H9 (cell line): Measurements from ENCODE around the gene CTPS2. TPM values are rescaled to one million over a fixed set of nuclear protein-coding genes. Genes with fewer than 3 reads are reported as not detected.
A peak's percentile ranks its signal among the peaks of the same experiment; 100 is the strongest.
"Not testable (repeated sequence)": the region's sequence is repeated elsewhere in the genome, so short reads cannot be mapped to it uniquely, and the experiment has no call there.

Experiments used
- DNase-seq: peaks from one replicate; pipeline ENCODE4 v3.0.0-alpha.2; 2017
- H2AFZ ChIP-seq: one replicate; pipeline ENCODE4 v1.6.1; 2013; ENCODE audit warnings: mild to moderate bottlenecking, low read length, control low read depth, moderate library complexity
- H2AK5ac ChIP-seq: 2 replicates; pipeline ENCODE4 v1.6.1; 2013; ENCODE audit warnings: low read length, control low read depth, mixed read lengths; ENCODE audit not compliant: insufficient read length
- H2BK120ac ChIP-seq: one replicate; pipeline ENCODE4 v1.6.1; 2013; ENCODE audit warnings: low read depth, mild to moderate bottlenecking, low read length, control low read depth, inconsistent platforms; ENCODE audit not compliant: poor library complexity, severe bottlenecking
- H2BK12ac ChIP-seq: 2 replicates; pipeline ENCODE4 v1.6.1; 2013; ENCODE audit warnings: low read length, control low read depth, mixed read lengths, low read depth; ENCODE audit not compliant: insufficient read length
- H2BK15ac ChIP-seq: 2 replicates; pipeline ENCODE4 v1.6.1; 2013; ENCODE audit warnings: low read depth, low read length, control low read depth
- H2BK20ac ChIP-seq: one replicate; pipeline ENCODE4 v1.6.1; 2013; ENCODE audit warnings: low read depth, mild to moderate bottlenecking, low read length, control low read depth, inconsistent platforms; ENCODE audit not compliant: poor library complexity, severe bottlenecking
- H2BK5ac ChIP-seq: 2 replicates; pipeline ENCODE4 v1.6.1; 2013; ENCODE audit warnings: low read length, control low read depth, mixed read lengths; ENCODE audit not compliant: insufficient read length
- H3K14ac ChIP-seq: 2 replicates; pipeline ENCODE4 v1.6.1; 2013; ENCODE audit warnings: low read length, control low read depth; ENCODE audit not compliant: insufficient read depth
- H3K18ac ChIP-seq: 2 replicates; pipeline ENCODE4 v1.6.1; 2013; ENCODE audit warnings: low read depth, mild to moderate bottlenecking, mixed read lengths, low read length, control low read depth; ENCODE audit not compliant: insufficient read length
- H3K23ac ChIP-seq: 2 replicates; pipeline ENCODE4 v1.6.1; 2013; ENCODE audit warnings: low read length, control low read depth, mixed read lengths, low read depth; ENCODE audit not compliant: insufficient read length
- H3K23me2 ChIP-seq: 2 replicates; pipeline ENCODE4 v1.6.1; 2013; ENCODE audit warnings: low read depth, mild to moderate bottlenecking, mixed read lengths, low read length, control low read depth; ENCODE audit not compliant: insufficient read length, poor library complexity, severe bottlenecking
- H3K27ac ChIP-seq: 2 replicates; pipeline ENCODE4 v1.5.1; 2013; ENCODE audit warnings: low read length, control low read depth, mixed read lengths, low read depth; ENCODE audit not compliant: insufficient read length
- H3K27me3 ChIP-seq: 2 replicates; pipeline ENCODE4 v1.6.1; 2013; ENCODE audit warnings: low read length, control low read depth, inconsistent platforms; ENCODE audit not compliant: insufficient read depth
- H3K4ac ChIP-seq: 2 replicates; pipeline ENCODE4 v1.6.1; 2013; ENCODE audit warnings: low read depth, mild to moderate bottlenecking, control low read depth, inconsistent platforms, low read length, moderate library complexity
- H3K4me1 ChIP-seq: 2 replicates; pipeline ENCODE4 v1.6.1; 2013; ENCODE audit warnings: low read length, control low read depth, inconsistent platforms; ENCODE audit not compliant: insufficient read depth
- H3K4me2 ChIP-seq: 2 replicates; pipeline ENCODE4 v1.6.1; 2013; ENCODE audit warnings: low read length, control low read depth, mixed read lengths; ENCODE audit not compliant: insufficient read length, insufficient read depth
- H3K56ac ChIP-seq: 2 replicates; pipeline ENCODE4 v1.6.1; 2013; ENCODE audit warnings: low read depth, mild to moderate bottlenecking, mixed read lengths, low read length, control low read depth; ENCODE audit not compliant: insufficient read length
- H3K79me1 ChIP-seq: 2 replicates; pipeline ENCODE4 v1.6.1; 2013; ENCODE audit warnings: low read depth, mild to moderate bottlenecking, moderate library complexity, low read length, control low read depth, inconsistent platforms; ENCODE audit not compliant: insufficient read depth, poor library complexity, severe bottlenecking
- H3K79me2 ChIP-seq: 2 replicates; pipeline ENCODE4 v1.6.1; 2013; ENCODE audit warnings: low read length, control low read depth, inconsistent platforms; ENCODE audit not compliant: insufficient read depth
- H3K9ac ChIP-seq: 2 replicates; pipeline ENCODE4 v1.6.1; 2013; ENCODE audit warnings: low read length, control low read depth, mixed read lengths; ENCODE audit not compliant: insufficient read length; ENCODE audit errors: extremely low read depth
- H3K9me3 ChIP-seq: one replicate; pipeline ENCODE4 v1.6.1; 2013; ENCODE audit warnings: low read depth, low read length, inconsistent platforms; ENCODE audit not compliant: control insufficient read depth
- H3T11ph ChIP-seq: one replicate; pipeline ENCODE4 v1.6.1; 2013; ENCODE audit warnings: mild to moderate bottlenecking, low read length, control low read depth, inconsistent platforms
- H4K20me1 ChIP-seq: one replicate; pipeline ENCODE4 v1.6.1; 2013; ENCODE audit not compliant: control insufficient read depth, insufficient read length, insufficient read depth
- H4K5ac ChIP-seq: 2 replicates; pipeline ENCODE4 v1.6.1; 2013; ENCODE audit warnings: low read depth, mild to moderate bottlenecking, mixed read lengths, low read length, control low read depth; ENCODE audit not compliant: insufficient read length
- H4K8ac ChIP-seq: replicated peaks from 2 replicates; pipeline ENCODE4 v1.6.1; 2013; ENCODE audit warnings: low read length, control low read depth, mixed read lengths, low read depth; ENCODE audit not compliant: insufficient read length
- H4K91ac ChIP-seq: 2 replicates; pipeline ENCODE4 v1.6.1; 2013; ENCODE audit warnings: low read depth, mild to moderate bottlenecking, moderate library complexity, mixed read lengths, low read length, control low read depth; ENCODE audit not compliant: insufficient read length
- H3K27ac Mint-ChIP-seq, 3 experiments: 2 replicates in 2 of 3; 3 replicates in 1 of 3; pipeline ENCODE4 v1.8.0; 2020 to 2021; ENCODE audit warnings: mixed read lengths in 3 of 3, mild to moderate bottlenecking in 1 of 3, moderate library complexity in 1 of 3
- H3K27me3 Mint-ChIP-seq: 2 replicates; pipeline ENCODE4 v1.8.0; 2021; ENCODE audit warnings: low read depth, mild to moderate bottlenecking, moderate library complexity, mixed read lengths
- H3K36me3 Mint-ChIP-seq, 3 experiments: 2 replicates in 2 of 3; 3 replicates in 1 of 3; pipeline ENCODE4 v1.8.0; 2020 to 2021; ENCODE audit warnings: low read depth in 3 of 3, mixed read lengths in 3 of 3; ENCODE audit not compliant: insufficient read depth in 1 of 3
- H3K4me1 Mint-ChIP-seq, 2 experiments: 2 replicates each; pipeline ENCODE4 v1.8.0; 2020; ENCODE audit warnings: mixed read lengths in 2 of 2
- H3K4me3 Mint-ChIP-seq, 2 experiments: 2 replicates in 1 of 2; 3 replicates in 1 of 2; pipeline ENCODE4 v1.8.0; 2020 to 2021; ENCODE audit warnings: mild to moderate bottlenecking in 2 of 2, mixed read lengths in 2 of 2, moderate library complexity in 1 of 2
- H3K9me3 Mint-ChIP-seq, 2 experiments: 2 replicates in 1 of 2; 3 replicates in 1 of 2; pipeline ENCODE4 v1.8.0; 2020; ENCODE audit warnings: mild to moderate bottlenecking in 2 of 2, mixed read lengths in 2 of 2, moderate library complexity in 1 of 2
- WGBS: extraction: QIAGEN DNeasy Blood & Tissue Kit; methylation state at CpG from one replicate; pipeline ENCODE4 v1.1.7; 2013; ENCODE audit warnings: missing lambda C conversion rate, low lambda C conversion rate, mixed read lengths; ENCODE audit not compliant: insufficient read length; ENCODE audit errors: extremely low coverage; 5-methylcytosine and 5-hydroxymethylcytosine counted together
- total RNA-seq: library from RNA; stranded (reverse); gene quantifications from 2 replicates; pipeline ENCODE4 v1.2.1, GENCODE V29; 2021
- TF ChIP-seq, protein P1 (sequence below): fragments of 200-600 bp; sonication (generic); conservative IDR thresholded peaks from 3 replicates; pipeline ENCODE4 v1.8.0; 2021; ENCODE audit warnings: antibody characterized with exemption, mild to moderate bottlenecking

The CTPS2 gene
- total RNA-seq, 1 experiment from 2014 or later, result 69.7 TPM

DNA sequence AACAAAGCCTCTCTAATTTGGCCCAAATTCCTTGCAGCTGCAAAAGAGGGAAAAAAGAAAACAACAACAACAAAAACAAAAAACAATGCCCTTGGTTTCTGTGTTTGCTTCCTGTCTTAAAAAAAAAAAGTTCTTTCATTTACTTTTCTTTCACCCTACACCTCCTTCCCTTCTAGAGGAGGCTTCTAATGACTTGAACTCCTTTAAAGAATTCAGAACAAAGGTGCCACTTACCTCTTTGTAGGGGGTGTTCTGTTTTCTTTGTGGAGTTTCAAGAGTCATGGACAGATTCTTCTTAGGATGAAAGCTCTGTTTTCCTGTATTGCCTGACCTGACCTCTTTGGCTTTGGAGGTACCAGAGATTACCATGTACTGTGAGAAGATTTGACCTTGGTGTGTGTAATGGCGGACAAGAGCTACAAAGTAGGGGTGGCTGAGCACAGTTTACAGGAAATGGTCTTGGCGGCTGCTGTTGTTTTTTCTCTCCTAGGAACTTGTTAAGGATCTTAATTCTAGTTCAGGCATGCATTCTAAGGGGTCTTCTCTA lies 134.9 kb downstream of the CTPS2 start:
- H4K8ac ChIP-seq, result no peak overlapping the region
- peak overlapping the region; percentile 84 for H3K18ac ChIP-seq
- peak overlapping the region; percentile 50 for H3K4me2 ChIP-seq
- no peaks in the 10 kb centered on the region for H3K79me1 ChIP-seq
- H4K91ac ChIP-seq, result peak overlapping the region; percentile 3
- H3K27me3 ChIP-seq, result no peaks in the 10 kb centered on the region
- H3K4me3 Mint-ChIP-seq, result peak overlapping the region; percentile 67 to 77
- H3K36me3 Mint-ChIP-seq, result peaks cover 41 to 48% (median 46%) of the 10 kb centered on the region in 3 experiments
- peak overlapping the region; percentile 88 for H4K5ac ChIP-seq
- H2BK12ac ChIP-seq, result no peak overlapping the region
- H3K14ac ChIP-seq, result peak overlapping the region; percentile 73; the same call in 1 of the 2 replicates
- no peaks in the 10 kb centered on the region for H4K20me1 ChIP-seq
- H3K9me3 Mint-ChIP-seq, result peaks cover 28 to 34% of the 10 kb centered on the region in 2 experiments
- no peaks in the 10 kb centered on the region; the same call in 1 of the 2 replicates for H3K4me1 ChIP-seq
- no peak overlapping the region for H2AFZ ChIP-seq
- TF ChIP-seq, protein P1, sequence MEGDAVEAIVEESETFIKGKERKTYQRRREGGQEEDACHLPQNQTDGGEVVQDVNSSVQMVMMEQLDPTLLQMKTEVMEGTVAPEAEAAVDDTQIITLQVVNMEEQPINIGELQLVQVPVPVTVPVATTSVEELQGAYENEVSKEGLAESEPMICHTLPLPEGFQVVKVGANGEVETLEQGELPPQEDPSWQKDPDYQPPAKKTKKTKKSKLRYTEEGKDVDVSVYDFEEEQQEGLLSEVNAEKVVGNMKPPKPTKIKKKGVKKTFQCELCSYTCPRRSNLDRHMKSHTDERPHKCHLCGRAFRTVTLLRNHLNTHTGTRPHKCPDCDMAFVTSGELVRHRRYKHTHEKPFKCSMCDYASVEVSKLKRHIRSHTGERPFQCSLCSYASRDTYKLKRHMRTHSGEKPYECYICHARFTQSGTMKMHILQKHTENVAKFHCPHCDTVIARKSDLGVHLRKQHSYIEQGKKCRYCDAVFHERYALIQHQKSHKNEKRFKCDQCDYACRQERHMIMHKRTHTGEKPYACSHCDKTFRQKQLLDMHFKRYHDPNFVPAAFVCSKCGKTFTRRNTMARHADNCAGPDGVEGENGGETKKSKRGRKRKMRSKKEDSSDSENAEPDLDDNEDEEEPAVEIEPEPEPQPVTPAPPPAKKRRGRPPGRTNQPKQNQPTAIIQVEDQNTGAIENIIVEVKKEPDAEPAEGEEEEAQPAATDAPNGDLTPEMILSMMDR, result no peak
- no peaks in the 10 kb centered on the region for H3K27me3 Mint-ChIP-seq
- peaks cover 9% of the 10 kb centered on the region for H3K9me3 ChIP-seq
- peaks cover 3% of the 10 kb centered on the region for H3K23me2 ChIP-seq
- WGBS, result no CpG with 5 or more reads among the region's 2 CpGs
- H3K4ac ChIP-seq, result peak overlapping the region; percentile 36; the same call in 1 of the 2 replicates
- peak overlapping the region; percentile 86 for H2AK5ac ChIP-seq
- H2BK120ac ChIP-seq, result peak overlapping the region; percentile 65
- peak overlapping the region; percentile 96 for H2BK5ac ChIP-seq
- peak overlapping the region; percentile 50 for H2BK20ac ChIP-seq
- DNase-seq, result no peak
- no peak overlapping the region for H3K56ac ChIP-seq
- H3K4me1 Mint-ChIP-seq, result peaks cover 41 to 53% of the 10 kb centered on the region in 2 experiments
- no peak overlapping the region for H2BK15ac ChIP-seq
- no peak overlapping the region for H3K23ac ChIP-seq
- peak overlapping the region; percentile 95 for H3K9ac ChIP-seq
- H3K79me2 ChIP-seq, result no peaks in the 10 kb centered on the region; the same call in 1 of the 2 replicates
- peak overlapping the region; percentile 94 to 99 (median 97) for H3K27ac Mint-ChIP-seq
- H3K27ac ChIP-seq, result peak overlapping the region; percentile 99
- peak overlapping the region; percentile 1 for H3T11ph ChIP-seq

DNA sequence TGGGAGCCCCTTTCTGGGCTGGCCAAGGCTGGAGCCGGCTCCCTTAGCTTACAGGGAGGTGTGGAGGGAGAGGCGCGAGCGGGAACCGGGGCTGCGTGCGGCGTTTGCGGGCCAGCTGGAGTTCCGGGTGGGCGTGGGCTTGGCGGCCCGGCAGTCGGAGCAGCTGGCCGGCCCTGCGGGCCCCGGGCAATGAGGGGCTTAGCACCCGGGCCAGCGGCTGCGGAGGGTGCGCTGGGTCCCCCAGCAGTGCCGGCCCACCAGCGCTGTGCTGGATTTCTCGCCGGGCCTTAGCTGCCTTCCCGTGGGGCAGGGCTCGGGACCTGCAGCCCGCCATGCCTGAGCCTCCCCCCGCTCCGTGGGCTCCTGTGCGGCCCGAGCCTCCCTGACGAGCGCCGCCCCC lies 137.1 kb downstream of the CTPS2 start:
- H3K4me1 ChIP-seq, H2AK5ac ChIP-seq, H3K27me3 Mint-ChIP-seq, H4K20me1 ChIP-seq, H3K27me3 ChIP-seq, H2AFZ ChIP-seq, H4K91ac ChIP-seq, H3K4me2 ChIP-seq, H2BK20ac ChIP-seq, H4K8ac ChIP-seq, H3K23me2 ChIP-seq, H3K9me3 ChIP-seq, H2BK12ac ChIP-seq, H3K14ac ChIP-seq, H3K27ac Mint-ChIP-seq, H3K4ac ChIP-seq, H3K18ac ChIP-seq, H2BK120ac ChIP-seq, H2BK5ac ChIP-seq, H3K23ac ChIP-seq, H3K9ac ChIP-seq, H3T11ph ChIP-seq, H3K79me2 ChIP-seq, H2BK15ac ChIP-seq, H3K79me1 ChIP-seq, DNase-seq, H3K27ac ChIP-seq, H3K4me3 Mint-ChIP-seq, H3K56ac ChIP-seq, H4K5ac ChIP-seq: not testable (repeated sequence)
- Mint-ChIP-seq H3K9me3 (peaks cover 14 to 18% of the 10 kb centered on the region in 2 experiments), H3K36me3 (peaks cover 27 to 35% (median 33%) of the 10 kb centered on the region in 3 experiments), H3K4me1 (peaks cover 41 to 56% of the 10 kb centered on the region in 2 experiments)
- WGBS, result no CpG with 5 or more reads among the region's 35 CpGs
